ENCODE results near the gene ANGPT4.
A peak's percentile ranks its signal among the peaks of the same experiment; 100 is the strongest.
"Not testable (repeated sequence)": the region's sequence is repeated elsewhere in the genome, so short reads cannot be mapped to it uniquely, and the experiment has no call there.

Gene ANGPT4

GRCh38 chr20:845226-845868, 70.8 kb downstream of the ANGPT4 start:
- no peak for DNase-seq (ENCODE audit: low read depth in 2 of 2)

GRCh38 chr20:844473-845225, 71.5 kb downstream of the ANGPT4 start:
- DNase-seq (ENCODE audit: low read depth in 2 of 2) = peak; percentile 68 to 73

GRCh38 chr20:843912-844311, 72.2 kb downstream of the ANGPT4 start:
- no peak for DNase-seq (ENCODE audit: low read depth in 2 of 2)

- no peak for DNase-seq (ENCODE audit: low read depth in 2 of 2)
These were observed 73.6 kb downstream of the ANGPT4 start for GRCh38 chr20:842547-842940.

GRCh38 chr20:841568-842546, 74.3 kb downstream of the ANGPT4 start:
- no peak for DNase-seq (ENCODE audit: low read depth in 2 of 2)

- no peak for DNase-seq (ENCODE audit: low read depth in 2 of 2)
These were observed 75.1 kb downstream of the ANGPT4 start for GRCh38 chr20:840858-841567.

- DNase-seq (ENCODE audit: low read depth in 2 of 2) = no peak
These were observed 75.7 kb downstream of the ANGPT4 start for GRCh38 chr20:840503-840857.

GRCh38 chr20:839626-840025, 76.5 kb downstream of the ANGPT4 start:
- DNase-seq (ENCODE audit: low read depth in 2 of 2) = no peak

- no peak for DNase-seq (ENCODE audit: low read depth in 2 of 2)
These were observed 77.1 kb downstream of the ANGPT4 start for GRCh38 chr20:839015-839414.

GRCh38 chr20:836190-836589, 79.9 kb downstream of the ANGPT4 start:
- no peak for DNase-seq (ENCODE audit: low read depth in 2 of 2)

- no peak for DNase-seq (ENCODE audit: low read depth in 2 of 2)
These were observed 80.5 kb downstream of the ANGPT4 start for GRCh38 chr20:835608-836045.

GRCh38 chr20:834151-834746, 81.9 kb downstream of the ANGPT4 start:
- no peak for DNase-seq (ENCODE audit: low read depth in 2 of 2)

GRCh38 chr20:833450-834150, 82.5 kb downstream of the ANGPT4 start, which contains the start of gene FAM110A:
FAM110A (plus strand) TSS chr20:833715; CDS start chr20:844805, 11,090 bp downstream.
- peak; percentile 80 to 82 for DNase-seq (ENCODE audit: low read depth in 2 of 2)

GRCh38 chr20:833121-833449, 83.0 kb downstream of the ANGPT4 start:
- no peak for DNase-seq (ENCODE audit: low read depth in 2 of 2)

- DNase-seq (ENCODE audit: low read depth in 2 of 2) = no peak
These were observed 84.2 kb downstream of the ANGPT4 start for GRCh38 chr20:831956-832355.

GRCh38 chr20:831251-831650, 84.9 kb downstream of the ANGPT4 start:
- no peak for DNase-seq (ENCODE audit: low read depth in 2 of 2)

GRCh38 chr20:830011-830521, 86.1 kb downstream of the ANGPT4 start:
- DNase-seq (ENCODE audit: low read depth in 2 of 2) = no peak

- DNase-seq (ENCODE audit: low read depth in 2 of 2) = no peak
These were observed 86.6 kb downstream of the ANGPT4 start for GRCh38 chr20:829551-829950.

- no peak for DNase-seq (ENCODE audit: low read depth in 2 of 2)
These were observed 87.1 kb downstream of the ANGPT4 start for GRCh38 chr20:828987-829386.

GRCh38 chr20:827981-828380, 88.2 kb downstream of the ANGPT4 start:
- DNase-seq (ENCODE audit: low read depth in 2 of 2) = not testable (repeated sequence)

All from fibroblast of skin of left quadriceps (primary cell).